T-helper 1 cell (primary cell): ENCODE data around the gene RALY.
"Not testable (repeated sequence)": the region's sequence is repeated elsewhere in the genome, so short reads cannot be mapped to it uniquely, and the experiment has no call there.

Experiments used
- DNase-seq, 5 donors: peaks; one replicate each; pipeline ENCODE4 v3.0.0-alpha.2; 2012 to 2020

The RALY gene

DNA sequence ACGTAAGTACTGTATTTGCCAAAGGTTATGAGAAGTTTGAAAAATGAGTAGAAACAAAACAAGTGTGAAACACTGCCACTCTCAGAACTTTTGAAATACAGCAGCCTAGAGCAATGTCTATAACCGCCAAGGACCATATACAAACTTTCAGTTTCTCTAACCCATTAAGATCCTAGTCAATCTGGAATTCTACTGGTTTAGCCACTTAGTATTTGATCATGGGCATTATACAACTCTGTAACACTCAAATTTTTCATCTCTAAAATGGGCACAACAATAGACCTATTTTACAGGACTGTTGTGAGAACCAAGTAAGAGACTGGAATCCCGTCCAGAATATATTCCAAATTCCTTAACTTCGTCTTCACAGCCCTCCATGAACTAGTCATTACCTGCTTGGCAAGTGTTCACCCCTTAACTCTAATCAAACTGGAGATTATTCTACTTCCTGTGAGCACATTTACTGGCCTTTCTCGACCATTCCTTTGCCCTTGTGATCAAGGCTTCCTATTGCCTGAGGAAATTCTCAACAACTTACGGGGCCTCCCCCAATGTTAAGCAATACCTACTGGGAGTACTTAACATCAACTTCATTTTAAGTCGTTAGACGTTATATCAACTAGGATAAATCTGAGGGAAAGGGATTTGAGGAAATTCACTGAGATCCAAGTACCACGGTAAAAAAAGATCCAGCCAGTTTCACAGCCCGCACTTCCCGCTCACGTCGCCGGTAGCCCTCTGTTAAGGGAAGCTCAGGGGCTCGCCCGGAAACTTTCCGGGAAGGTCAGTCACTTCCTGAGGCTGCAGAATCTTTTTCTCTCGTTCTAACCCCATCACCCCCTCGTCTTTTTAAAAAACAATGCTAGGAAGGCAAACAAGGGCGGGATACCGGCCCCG lies 117.3 kb downstream of the RALY start:
- peak in 2 of 5 donors; percentile 7 to 37 for DNase-seq

DNA sequence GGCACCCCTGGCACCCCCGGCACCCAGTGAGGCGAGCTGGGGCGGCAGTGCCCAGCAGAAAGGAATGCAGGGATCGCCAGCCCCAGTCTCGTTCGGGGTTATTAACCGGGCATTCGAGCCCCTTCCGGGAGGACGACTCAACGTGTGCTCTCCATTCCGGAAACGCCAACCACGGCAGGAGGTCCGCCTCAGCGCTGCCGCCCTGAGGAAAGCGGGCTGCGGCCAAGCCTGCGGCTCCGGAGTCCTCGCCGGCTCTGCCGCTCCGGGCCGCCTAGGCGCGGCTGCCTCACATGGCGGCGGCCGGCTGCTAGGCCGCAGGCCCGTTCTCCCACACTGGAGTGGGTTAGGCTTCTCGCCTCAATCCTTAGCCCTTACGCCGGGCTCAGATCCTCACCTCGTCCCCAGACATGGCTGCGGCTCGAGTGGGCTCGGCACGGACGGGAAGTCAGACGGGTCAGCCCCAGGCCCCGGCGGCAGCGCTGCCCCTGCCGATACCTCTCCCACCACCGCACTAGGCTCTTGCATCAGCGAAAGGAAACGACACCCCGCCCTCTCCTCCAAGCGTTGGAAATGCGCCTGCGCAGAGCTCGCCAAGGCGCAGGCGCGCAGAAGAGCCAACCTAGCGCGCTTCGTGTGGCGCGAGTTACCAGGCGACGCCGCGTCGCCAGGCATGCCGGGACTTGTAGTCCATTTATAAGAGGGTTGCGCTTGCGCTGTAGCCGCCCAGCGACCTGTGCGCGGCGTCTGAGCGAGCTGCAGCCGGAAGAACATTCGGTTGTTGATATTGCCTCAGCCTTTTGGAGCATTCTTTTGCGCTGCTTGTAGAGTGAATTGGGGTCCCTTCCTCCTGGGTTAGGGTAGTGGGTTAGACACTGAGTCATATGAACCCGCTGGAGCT lies 118.2 kb downstream of the RALY start, which contains the start of gene EIF2S2:
EIF2S2 (minus strand) TSS at position 542 of the 898 bp plus-strand sequence; CDS start at position 409, 133 bp downstream.
- peak; percentile 92 to 100 (median 93) for DNase-seq

DNA sequence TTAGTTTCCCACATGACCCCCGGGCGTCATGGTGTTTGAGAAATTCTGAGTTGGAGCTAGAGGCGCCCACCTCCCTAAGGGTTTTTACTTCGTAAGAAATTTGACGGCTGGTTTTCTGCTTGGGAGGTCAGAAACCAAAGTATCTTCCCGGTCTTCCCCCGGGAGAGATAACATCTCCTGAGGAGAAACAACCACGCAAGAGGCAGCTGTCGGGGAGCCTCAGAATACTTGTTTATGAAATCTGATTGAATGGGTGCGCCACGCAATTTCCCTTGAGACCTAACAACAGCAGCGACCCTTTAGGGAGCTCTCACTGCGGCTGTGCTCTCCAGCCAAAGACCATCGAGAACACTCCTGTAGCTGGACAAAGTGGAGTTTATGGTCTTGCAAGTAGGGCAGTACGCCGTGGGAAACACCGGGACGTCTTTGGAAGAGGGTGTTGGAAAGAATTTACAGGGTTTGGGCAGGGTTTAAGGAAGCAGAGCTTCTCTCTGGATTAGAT lies 118.9 kb downstream of the RALY start:
- DNase-seq = no peak

DNA sequence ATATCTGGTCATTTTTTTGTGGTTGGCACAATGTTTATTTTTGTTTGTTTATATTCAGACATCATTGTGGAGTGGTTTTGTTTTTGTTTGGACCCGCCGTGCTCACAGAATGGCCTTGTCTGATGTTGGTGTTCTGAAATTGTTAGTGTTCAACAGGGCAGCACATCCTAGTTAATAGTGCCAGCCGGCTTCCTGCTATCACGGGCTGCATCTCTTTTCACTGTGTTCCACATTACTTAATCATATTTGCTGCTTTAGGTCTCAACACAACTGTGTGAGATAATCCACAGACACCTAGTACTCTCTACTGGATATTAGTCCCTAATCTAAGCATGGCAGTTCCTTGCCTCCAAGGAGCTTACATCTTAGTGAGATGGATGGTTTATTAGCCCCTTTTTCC lies 121.1 kb downstream of the RALY start:
- DNase-seq = no peak

GRCh38 chr20:34115232-34115631 lies 121.5 kb downstream of the RALY start:
- DNase-seq = no peak

- no peak for DNase-seq
These were observed 126.5 kb downstream of the RALY start for GRCh38 chr20:34120213-34120612.

DNA sequence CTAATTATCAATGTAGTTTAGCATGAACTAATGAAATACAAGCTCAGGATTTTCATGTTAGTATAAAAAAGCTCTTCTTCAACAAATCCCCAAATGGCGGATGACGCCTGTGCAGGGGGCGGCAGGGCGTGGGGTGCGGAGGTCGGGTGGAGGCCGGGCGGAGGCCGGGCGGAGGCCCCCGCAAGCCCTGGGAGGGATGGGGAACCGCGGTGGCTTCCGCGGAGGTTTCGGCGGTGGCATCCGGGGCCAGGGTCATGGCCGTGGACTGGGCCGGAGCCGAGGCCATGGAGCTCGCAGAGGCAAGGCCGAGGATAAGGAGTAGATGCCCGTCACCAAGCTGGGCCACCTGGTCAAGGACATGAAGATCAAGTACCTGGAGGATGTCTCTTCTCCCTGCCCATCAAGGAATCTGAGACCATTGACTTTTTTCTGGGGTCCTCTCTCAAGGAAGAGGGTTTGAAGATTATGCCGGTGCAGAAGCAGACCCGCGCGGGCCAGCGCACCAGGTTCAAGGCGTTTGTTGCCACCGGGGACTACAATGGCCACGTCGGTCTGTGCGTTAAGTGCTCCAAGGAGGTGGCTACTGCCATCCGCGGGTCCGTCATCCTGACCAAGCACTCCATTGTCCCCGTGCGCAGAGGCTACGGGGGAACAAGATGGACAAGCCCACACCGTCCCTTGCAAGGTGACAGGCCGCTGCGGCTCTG lies 128.7 kb downstream of the RALY start:
- DNase-seq = no peak

- no peak for DNase-seq
These were observed 129.6 kb downstream of the RALY start for GRCh38 chr20:34123309-34123708.

- DNase-seq = no peak
These were observed 130.9 kb downstream of the RALY start for GRCh38 chr20:34124469-34125249.

- DNase-seq = no peak
These were observed 134.1 kb downstream of the RALY start for GRCh38 chr20:34127792-34128191.

- DNase-seq = peak in 4 of 5 donors; percentile 26 to 65 (median 44)
These were observed 135.9 kb downstream of the RALY start for GRCh38 chr20:34129518-34130162.

DNA sequence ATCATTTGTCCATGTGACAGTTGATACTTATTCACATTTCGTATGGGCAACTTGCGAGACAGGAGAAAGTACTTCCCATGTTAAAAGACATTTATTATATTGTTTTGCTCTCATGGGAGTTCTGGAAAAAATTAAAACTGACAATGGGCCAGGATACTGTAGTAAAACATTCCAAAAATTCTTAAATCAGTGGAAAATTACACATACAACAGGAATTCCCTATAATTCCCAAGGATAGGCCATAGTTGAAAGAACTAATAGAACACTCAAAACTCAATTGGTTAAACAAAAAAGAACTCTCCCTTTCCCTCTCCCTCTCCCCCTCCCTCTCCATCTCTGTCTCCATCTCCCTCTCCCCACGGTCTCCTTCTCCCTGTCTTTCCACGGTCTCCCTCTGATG lies 137.8 kb downstream of the RALY start:
- DNase-seq = no peak

GRCh38 chr20:34132491-34132890 lies 138.8 kb downstream of the RALY start:
- not testable (repeated sequence) for DNase-seq

- DNase-seq = not testable (repeated sequence)
These were observed 139.2 kb downstream of the RALY start for GRCh38 chr20:34132943-34133342.

DNA sequence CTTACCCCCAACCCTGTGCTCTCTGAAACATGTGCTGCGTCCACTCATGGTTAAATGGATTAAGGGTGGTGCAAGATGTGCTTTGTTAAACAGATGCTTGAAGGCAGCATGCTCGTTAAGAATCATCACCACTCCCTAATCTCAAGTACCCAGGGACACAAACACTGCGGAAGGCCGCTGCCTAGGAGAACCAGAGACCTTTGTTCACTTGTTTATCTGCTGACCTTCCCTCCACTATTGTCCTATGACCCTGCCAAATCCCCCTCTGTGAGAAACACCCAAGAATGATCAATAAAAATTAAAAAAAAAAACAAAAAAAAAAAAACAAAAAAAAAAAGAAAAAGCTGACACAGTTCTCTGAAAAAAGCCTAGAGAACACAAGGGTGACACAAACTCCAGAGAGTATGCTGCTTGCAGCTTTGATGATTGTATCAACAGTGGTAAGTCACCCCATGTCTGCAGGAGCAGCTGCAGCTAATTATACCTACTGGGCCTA lies 139.7 kb downstream of the RALY start:
- DNase-seq = not testable (repeated sequence)
